HG03442 (cell line): ENCODE measurements around the gene USP30.
"Not testable (repeated sequence)": the region's sequence is repeated elsewhere in the genome, so short reads cannot be mapped to it uniquely, and the experiment has no call there.

Experiments used
- ATAC-seq: cut with Tn5 transposase; IDR thresholded peaks from one replicate; pipeline ENCODE4 v1.9.1; 2021; ENCODE audit warnings: mild to moderate bottlenecking, moderate library complexity; ENCODE audit not compliant: unreplicated experiment

Gene USP30

GRCh38 chr12:109052414-109053323 is at the start of gene USP30:
USP30 (plus strand) TSS chr12:109052576; CDS start chr12:109052679, 103 bp downstream.
- ATAC-seq: peak; percentile 64

GRCh38 chr12:109004017-109004416 is 48.4 kb upstream of the USP30 start:
- no peak for ATAC-seq

- ATAC-seq: no peak
Observed at GRCh38 chr12:109009766-109010165, 42.6 kb upstream of the USP30 start.

GRCh38 chr12:109010259-109010658 is 42.1 kb upstream of the USP30 start:
- ATAC-seq: no peak

- ATAC-seq: no peak
Observed at GRCh38 chr12:109014984-109015765, 37.2 kb upstream of the USP30 start.

- no peak for ATAC-seq
Observed at GRCh38 chr12:109016016-109016415, 36.4 kb upstream of the USP30 start.

GRCh38 chr12:109016978-109017377 is 35.4 kb upstream of the USP30 start:
- no peak for ATAC-seq

- ATAC-seq: no peak
Observed at GRCh38 chr12:109018296-109018695, 34.1 kb upstream of the USP30 start.

GRCh38 chr12:109020146-109020795 is 32.1 kb upstream of the USP30 start:
- ATAC-seq: no peak

- ATAC-seq: no peak
Observed at GRCh38 chr12:109020796-109021380, 31.5 kb upstream of the USP30 start, which contains the start of gene SVOP. SVOP (minus strand) TSS chr12:109021068; CDS start chr12:109020868, 200 bp downstream.

- no peak for ATAC-seq
Observed at GRCh38 chr12:109027767-109028166, 24.6 kb upstream of the USP30 start.

GRCh38 chr12:109028624-109029023 is 23.8 kb upstream of the USP30 start:
- not testable (repeated sequence) for ATAC-seq

- no peak for ATAC-seq
Observed at GRCh38 chr12:109029411-109029810, 23.0 kb upstream of the USP30 start.

- ATAC-seq: no peak
Observed at GRCh38 chr12:109033239-109034196, 18.9 kb upstream of the USP30 start.

- ATAC-seq: no peak
Observed at GRCh38 chr12:109036975-109037374, 15.4 kb upstream of the USP30 start.

- no peak for ATAC-seq
Observed at GRCh38 chr12:109044241-109044640, 8.1 kb upstream of the USP30 start.

- ATAC-seq: no peak
Observed at GRCh38 chr12:109047081-109047805, 5.1 kb upstream of the USP30 start.

- not testable (repeated sequence) for ATAC-seq
Observed at GRCh38 chr12:109048706-109049105, 3.7 kb upstream of the USP30 start.

GRCh38 chr12:109049794-109050193 is 2.6 kb upstream of the USP30 start:
- ATAC-seq: not testable (repeated sequence)
